Activated T-cell treated with anti-CD3 and anti-CD28 coated beads, Interleukin-2, amount 50 U/mL, for 4 hours (primary cell): ENCODE data around the gene YEATS2. TPM values are rescaled to one million over a fixed set of nuclear protein-coding genes. Genes with fewer than 3 reads are reported as not detected.

Experiments
- ATAC-seq, 2 donors: fragments of 200-7000 bp; cut with Tn5 transposase; one replicate each; pipeline ENCODE4 v1.10.0; 2021
- DNase-seq: peaks from one replicate; pipeline ENCODE4 v3.0.0-alpha.2; 2020
- H3K27me3 Mint-ChIP-seq: one replicate; pipeline ENCODE4 v1.8.0; 2021; ENCODE audit warnings: low read depth, mixed read lengths
- H3K36me3 Mint-ChIP-seq: one replicate; pipeline ENCODE4 v1.8.0; 2022; ENCODE audit warnings: mixed read lengths; ENCODE audit not compliant: insufficient read depth
- H3K4me1 Mint-ChIP-seq: one replicate; pipeline ENCODE4 v1.8.0; 2021; ENCODE audit warnings: low read depth, mixed read lengths
- H3K4me3 Mint-ChIP-seq: one replicate; pipeline ENCODE4 v1.8.0; 2021; ENCODE audit warnings: mild to moderate bottlenecking, moderate library complexity, mixed read lengths
- H3K9me3 Mint-ChIP-seq: one replicate; pipeline ENCODE4 v1.8.0; 2021; ENCODE audit warnings: mixed read lengths
- total RNA-seq, 3 donors: library from RNA; stranded (reverse); gene quantifications; one replicate each; pipeline ENCODE4 v1.2.1, GENCODE V29; 2021

The YEATS2 gene
- total RNA-seq, 3 donors from 2014 or later = 24.7 to 28.0 (median 27.2) TPM

DNA sequence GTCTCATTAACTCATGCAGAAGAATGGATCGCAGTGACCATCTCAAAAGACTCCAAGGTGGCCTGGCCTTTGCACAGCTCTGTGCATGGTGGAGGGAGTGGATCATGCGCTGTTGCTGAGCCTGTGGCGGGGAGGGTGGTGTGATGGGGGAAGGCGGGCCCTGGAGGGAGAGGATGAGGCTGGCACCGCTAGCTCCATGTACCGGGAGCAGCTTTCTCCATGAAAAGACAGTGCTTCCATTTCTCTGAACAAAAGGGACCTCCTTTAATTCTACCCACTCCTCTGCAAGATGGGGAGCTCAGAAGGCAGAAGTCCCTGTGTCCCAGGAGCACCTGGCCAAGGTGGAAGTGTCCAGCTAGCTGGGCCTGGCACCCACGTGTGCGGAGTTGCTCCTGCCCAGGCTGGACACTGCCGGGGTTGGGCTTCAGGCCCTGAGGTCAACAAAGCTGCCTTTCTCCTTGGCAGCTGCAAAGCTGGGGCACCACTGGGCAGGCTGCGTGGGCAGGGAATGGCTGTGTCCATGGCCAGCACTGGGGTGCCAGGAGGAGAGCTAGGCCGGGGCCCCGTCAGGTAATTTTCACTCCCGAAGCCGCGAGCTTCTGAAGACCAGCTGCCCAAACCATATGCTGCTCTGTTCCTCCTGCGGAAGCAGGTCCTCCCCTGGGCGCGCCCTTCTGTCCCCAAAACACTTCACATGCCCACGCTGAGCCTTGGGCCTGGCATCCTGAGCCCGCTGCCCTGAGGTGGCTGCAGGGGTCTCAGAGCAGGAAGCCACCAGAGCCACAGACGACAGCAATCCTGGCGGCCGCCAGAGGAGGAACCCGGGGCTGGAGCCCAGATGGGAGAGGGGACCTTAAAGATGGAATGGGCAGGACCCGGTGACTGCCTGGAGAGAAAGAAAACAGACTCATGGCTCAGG lies 121.4 kb downstream of the YEATS2 start:
- Mint-ChIP-seq H3K4me3 (no peak overlapping the region), H3K9me3 (no peaks in the 10 kb centered on the region), H3K36me3 (peaks cover 9% of the 10 kb centered on the region), H3K4me1 (peaks cover 20% of the 10 kb centered on the region), H3K27me3 (peaks cover 2% of the 10 kb centered on the region)
- ATAC-seq = no peak
- no peak for DNase-seq

DNA sequence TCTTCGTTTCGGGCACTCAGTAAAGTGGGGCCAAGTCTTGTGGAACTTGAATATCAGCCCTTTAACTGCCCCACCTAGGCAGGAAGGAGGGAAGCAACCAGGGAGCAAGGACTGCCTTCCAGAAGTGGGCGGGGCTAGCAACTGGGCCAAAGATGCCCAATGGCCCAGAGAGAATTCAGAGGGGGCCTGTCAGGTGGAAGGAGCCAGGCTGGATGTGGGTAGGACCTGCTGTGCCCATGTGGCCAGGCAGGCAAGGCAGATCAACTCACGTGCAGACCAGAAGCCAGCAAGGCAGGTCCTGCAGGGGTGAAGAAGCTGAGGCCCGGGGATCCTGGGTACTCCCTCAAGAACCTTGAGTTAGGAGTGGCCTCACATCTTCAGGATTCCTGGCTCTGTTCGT lies 122.2 kb downstream of the YEATS2 start:
- Mint-ChIP-seq H3K4me1 (peaks cover 25% of the 10 kb centered on the region), H3K27me3 (peaks cover 6% of the 10 kb centered on the region), H3K9me3 (no peaks in the 10 kb centered on the region), H3K36me3 (peaks cover 7% of the 10 kb centered on the region), H3K4me3 (no peak overlapping the region)
- DNase-seq (no peak), ATAC-seq (no peak)

DNA sequence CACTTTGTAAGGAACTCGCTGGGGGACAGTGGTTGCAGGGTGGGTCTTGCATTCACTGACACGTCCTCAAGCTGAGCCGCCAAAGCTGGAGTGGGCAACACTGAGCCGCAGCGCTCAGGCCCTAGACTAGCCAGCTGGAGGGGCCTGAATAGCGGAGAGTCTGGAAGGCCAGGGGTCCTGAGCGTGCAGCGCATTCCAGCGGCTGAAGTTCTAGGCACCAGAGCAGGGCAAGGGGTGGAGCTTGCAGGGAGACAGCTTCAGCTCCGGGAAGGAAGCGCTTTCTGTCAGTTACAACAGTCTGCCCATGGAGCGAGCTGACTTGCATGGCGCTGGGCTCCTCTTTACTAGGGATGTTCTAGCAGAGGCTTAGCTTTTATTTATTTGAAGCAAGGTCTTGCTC lies 125.0 kb downstream of the YEATS2 start:
- Mint-ChIP-seq H3K27me3 (peaks cover 6% of the 10 kb centered on the region), H3K4me1 (peaks cover 12% of the 10 kb centered on the region), H3K4me3 (no peak overlapping the region), H3K36me3 (peaks cover 5% of the 10 kb centered on the region), H3K9me3 (no peaks in the 10 kb centered on the region)
- ATAC-seq (no peak), DNase-seq (no peak)

DNA sequence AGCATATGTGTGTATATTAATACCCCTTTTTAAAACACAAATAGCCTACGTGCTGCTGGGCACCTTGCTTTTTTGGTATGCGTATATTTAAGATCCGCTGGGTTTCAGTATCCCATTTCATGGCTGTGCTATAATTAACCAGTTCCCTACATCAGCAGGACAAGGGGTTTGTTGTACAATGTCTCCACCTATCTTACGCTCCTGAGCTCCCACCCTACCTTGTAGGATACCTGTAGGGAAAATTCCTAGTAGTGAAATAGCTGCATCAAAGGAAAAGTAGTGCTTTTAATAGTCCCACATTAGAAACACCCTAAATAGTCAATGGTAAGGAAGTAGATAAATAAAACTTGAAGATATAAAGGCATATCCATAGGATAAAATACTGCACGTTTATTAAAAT lies 126.4 kb downstream of the YEATS2 start:
- peaks cover 6% of the 10 kb centered on the region for H3K27me3 Mint-ChIP-seq
- H3K36me3 Mint-ChIP-seq = peaks cover 10% of the 10 kb centered on the region
- ATAC-seq (no peak), DNase-seq (no peak)
- H3K4me3 Mint-ChIP-seq = peak overlapping the region; percentile 70
- no peaks in the 10 kb centered on the region for H3K9me3 Mint-ChIP-seq
- peaks cover 12% of the 10 kb centered on the region for H3K4me1 Mint-ChIP-seq

DNA sequence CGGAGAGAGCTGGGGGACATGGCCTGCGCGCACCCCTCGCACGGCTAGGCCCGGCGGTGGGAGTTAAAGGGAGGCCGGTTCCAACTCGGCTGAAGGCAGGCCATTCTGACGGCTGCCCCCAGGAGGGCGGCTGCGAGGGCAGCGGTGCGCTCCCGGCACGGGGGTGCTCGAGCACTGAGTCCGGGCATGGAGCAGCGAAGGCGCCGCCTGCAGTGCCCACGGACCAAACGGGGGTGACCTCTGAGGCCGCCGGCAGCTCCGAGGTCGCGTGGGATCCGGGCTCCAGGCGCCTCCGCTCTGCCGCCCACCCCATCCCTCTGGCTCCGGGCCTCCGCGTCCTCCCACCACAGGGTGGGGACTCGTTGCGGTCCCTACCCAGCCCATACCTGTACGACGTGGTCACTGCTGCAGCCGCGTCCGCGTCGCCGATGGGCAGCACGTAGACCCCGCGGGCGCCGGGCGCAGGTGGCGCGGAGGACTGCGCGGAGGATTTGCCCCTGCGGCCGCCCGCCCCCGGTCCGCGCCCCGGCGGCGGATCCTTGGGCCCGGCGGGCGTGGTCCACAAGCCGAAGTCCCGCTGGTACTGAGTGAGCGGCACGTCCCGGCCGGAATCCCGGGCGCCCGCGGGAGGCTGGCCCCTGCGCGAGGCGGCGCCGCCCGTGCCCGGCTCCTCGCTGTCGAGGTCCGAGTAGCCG lies 127.3 kb downstream of the YEATS2 start:
- H3K9me3 Mint-ChIP-seq = no peaks in the 10 kb centered on the region
- peaks cover 6% of the 10 kb centered on the region for H3K27me3 Mint-ChIP-seq
- peaks cover 12% of the 10 kb centered on the region for H3K4me1 Mint-ChIP-seq
- H3K36me3 Mint-ChIP-seq = peaks cover 8% of the 10 kb centered on the region
- ATAC-seq = peak; percentile 39 to 42
- DNase-seq = no peak
- peak overlapping the region; percentile 70 for H3K4me3 Mint-ChIP-seq

DNA sequence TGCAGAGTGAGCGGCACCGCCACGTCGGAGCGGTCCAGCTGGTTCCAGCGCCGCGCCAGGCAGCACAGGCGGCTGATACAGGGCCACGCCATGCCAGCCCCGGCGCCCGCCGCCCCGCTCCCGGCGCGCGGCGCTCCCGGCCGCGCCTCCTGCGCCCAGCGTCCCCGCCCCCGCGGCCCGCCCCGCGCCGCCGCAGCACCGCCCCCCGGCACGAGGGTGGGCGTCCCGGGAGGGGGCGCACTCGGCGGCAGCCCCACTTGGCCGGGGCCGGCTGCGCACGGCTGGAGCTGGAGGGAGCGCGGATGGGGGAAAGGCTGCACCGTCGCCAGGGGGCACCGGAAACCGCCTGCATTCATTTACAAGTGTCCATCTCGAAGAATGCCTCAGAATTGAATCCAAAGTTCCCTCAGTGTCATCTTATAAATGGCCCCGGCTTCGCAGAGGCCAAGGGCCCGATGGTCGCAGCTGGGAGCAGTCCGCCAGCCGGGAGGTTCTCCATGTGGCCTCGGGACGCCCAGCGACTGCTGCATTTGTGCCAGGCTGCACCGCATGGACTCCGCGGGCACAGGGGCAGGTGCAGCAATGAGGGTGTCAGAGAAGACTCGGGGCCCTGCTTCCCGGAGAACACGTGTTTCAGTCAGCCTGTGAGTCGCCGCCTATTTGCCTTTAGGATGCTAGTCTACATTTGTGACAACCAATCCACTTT lies 128.0 kb downstream of the YEATS2 start, which contains the start of gene MAP6D1:
Gene MAP6D1, minus strand, starts transcription at position 122 of the 706 bp plus-strand sequence. Its CDS starts 30 bp downstream, at position 92.
- ATAC-seq (peak; percentile 77 to 81), DNase-seq (peak; percentile 53)
- H3K27me3 Mint-ChIP-seq = peaks cover 6% of the 10 kb centered on the region
- H3K9me3 Mint-ChIP-seq = no peaks in the 10 kb centered on the region
- H3K36me3 Mint-ChIP-seq = peaks cover 13% of the 10 kb centered on the region
- H3K4me3 Mint-ChIP-seq = peak within 1 kb of the TSS; percentile 75
- H3K4me1 Mint-ChIP-seq = peaks cover 12% of the 10 kb centered on the region

DNA sequence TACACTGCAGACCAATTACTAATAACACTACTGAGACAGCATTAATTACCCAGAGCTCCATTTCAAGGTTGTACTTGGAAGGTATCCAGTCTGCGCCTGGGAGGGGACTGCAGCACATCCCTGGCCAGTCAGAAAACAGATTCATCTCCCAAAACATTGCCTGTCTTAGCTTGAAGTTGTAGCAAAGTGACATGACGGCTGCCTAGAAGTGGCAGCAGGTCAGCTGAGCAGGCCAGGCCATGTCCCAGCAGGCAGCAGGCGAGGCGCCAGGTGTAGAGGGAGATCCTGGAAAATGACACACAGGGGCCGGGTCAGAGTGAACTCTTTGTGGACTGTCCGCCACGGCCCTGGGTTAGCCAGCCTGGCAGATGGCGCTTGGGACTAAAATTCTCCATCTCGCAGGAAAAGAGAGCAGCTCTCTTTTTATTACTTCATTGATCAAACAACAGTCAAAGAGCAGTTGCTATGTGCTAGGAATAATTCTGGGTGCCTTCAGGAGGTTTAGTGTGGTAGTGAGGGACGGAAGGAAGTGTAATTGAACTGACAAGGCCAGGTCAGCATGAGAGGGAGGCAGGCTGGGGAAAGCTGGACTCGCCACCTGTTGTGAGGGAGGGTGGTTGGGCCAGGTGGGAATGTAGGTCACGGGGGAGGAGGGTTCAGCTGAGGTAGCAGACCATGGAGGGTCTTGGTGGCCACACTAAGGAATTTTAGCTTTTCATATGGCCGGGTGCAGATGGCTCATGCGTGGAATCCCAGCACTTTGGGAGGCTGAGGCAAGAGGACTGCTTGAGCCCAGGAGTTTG lies 129.1 kb downstream of the YEATS2 start:
- DNase-seq (no peak), ATAC-seq (no peak)
- Mint-ChIP-seq H3K9me3 (no peaks in the 10 kb centered on the region), H3K27me3 (peaks cover 6% of the 10 kb centered on the region), H3K36me3 (peaks cover 14% of the 10 kb centered on the region), H3K4me3 (peak overlapping the region; percentile 75), H3K4me1 (peaks cover 12% of the 10 kb centered on the region)

DNA sequence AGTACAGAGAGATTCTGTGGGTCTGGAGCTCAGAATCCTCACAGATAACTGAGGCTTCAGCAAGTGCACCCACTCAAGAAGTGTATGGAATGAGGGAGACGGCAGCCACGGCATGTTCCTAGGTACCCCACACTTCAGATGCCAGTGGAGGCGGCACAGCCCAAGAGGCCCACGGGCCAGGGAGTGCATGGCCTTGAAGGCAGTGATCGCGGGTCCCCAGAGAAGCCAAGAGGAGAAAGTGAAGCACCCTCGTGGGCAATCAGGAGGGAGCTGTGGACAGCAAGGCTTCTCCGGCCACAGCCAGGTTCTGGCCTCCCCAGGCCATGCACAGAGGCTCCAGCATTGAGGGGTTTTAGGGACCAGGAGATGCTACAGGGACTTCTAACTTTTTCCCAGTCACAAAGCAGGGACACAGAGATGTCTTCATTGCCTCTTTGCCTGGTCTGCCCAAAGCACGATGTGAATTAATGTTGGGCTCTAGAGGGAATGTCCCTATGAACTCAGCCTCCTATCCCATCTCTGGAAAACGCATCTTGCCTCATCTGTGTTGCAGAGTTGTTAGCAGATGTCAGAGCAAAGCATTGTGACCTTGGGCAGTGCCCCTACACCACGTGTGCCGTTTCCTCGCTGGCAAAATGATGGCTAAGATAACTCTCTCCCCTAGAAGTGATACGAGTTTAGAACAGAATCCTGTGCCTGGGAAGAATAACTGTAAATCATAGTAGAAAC lies 130.4 kb downstream of the YEATS2 start:
- DNase-seq (no peak), ATAC-seq (no peak)
- peaks cover 6% of the 10 kb centered on the region for H3K27me3 Mint-ChIP-seq
- peaks cover 21% of the 10 kb centered on the region for H3K36me3 Mint-ChIP-seq
- peaks cover 12% of the 10 kb centered on the region for H3K4me1 Mint-ChIP-seq
- H3K4me3 Mint-ChIP-seq = no peak overlapping the region
- no peaks in the 10 kb centered on the region for H3K9me3 Mint-ChIP-seq

DNA sequence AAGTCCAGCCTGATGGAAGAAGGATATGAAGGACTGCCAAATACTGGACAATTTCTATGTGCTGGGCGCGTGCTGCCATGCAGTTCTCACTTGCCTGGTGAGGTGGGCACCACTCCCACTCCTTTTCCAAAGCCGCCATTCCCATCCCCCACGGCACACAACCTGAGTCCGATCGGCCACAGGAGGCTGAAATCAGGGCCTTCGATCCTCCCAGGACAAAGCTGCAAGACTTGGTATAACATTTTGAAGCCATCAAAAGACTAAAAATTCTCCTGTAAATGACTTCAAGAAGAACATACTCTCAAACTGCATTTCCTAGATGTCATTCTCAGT lies 130.9 kb downstream of the YEATS2 start:
- Mint-ChIP-seq H3K4me3 (no peak overlapping the region), H3K9me3 (no peaks in the 10 kb centered on the region), H3K4me1 (peaks cover 12% of the 10 kb centered on the region), H3K27me3 (peaks cover 6% of the 10 kb centered on the region), H3K36me3 (peaks cover 21% of the 10 kb centered on the region)
- ATAC-seq (no peak), DNase-seq (no peak)

DNA sequence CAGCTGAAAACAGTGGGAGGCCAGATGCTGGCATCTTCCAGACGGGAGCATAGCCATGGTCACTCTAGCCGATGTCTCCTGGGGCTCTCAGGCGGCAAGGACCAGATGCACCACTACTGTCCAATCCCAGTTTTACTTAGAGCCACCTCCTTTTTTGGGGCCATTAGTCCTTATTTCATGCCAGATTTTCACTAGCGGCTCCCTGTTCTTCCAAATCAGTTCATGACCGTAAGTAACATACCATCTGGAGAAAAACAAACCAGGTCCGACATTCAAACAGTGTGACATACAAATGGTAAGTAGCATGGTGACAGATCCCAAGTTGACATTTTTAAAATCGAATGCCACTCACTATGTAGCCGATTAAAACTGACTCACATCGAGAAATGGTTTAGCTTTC lies 131.9 kb downstream of the YEATS2 start:
- ATAC-seq (no peak), DNase-seq (no peak)
- H3K4me3 Mint-ChIP-seq = no peak overlapping the region
- H3K9me3 Mint-ChIP-seq = no peaks in the 10 kb centered on the region
- no peaks in the 10 kb centered on the region for H3K27me3 Mint-ChIP-seq
- peaks cover 24% of the 10 kb centered on the region for H3K36me3 Mint-ChIP-seq
- H3K4me1 Mint-ChIP-seq = peaks cover 3% of the 10 kb centered on the region

DNA sequence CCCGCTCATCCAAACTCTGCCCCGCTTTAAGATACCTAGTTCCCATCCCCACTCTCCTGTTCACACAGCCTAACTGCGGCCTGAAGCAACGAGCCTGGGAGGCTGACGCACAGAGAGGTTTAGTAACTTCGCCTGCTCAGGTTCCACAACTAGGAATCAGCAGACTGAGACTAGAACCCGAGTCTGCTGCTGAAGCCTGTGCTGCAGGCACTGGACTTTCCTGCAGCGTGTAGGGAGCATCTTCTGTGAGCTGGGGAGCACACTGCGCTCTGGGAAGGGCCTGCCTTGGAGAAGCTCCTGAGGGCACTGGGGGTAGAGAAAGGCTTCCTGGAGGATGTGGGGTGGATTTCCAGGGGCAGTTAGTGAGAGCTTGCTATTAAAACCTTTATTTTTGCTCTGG lies 132.6 kb downstream of the YEATS2 start:
- H3K27me3 Mint-ChIP-seq = no peaks in the 10 kb centered on the region
- DNase-seq (no peak), ATAC-seq (no peak)
- H3K4me3 Mint-ChIP-seq = no peak overlapping the region
- no peaks in the 10 kb centered on the region for H3K9me3 Mint-ChIP-seq
- H3K36me3 Mint-ChIP-seq = peaks cover 24% of the 10 kb centered on the region
- peaks cover 2% of the 10 kb centered on the region for H3K4me1 Mint-ChIP-seq

DNA sequence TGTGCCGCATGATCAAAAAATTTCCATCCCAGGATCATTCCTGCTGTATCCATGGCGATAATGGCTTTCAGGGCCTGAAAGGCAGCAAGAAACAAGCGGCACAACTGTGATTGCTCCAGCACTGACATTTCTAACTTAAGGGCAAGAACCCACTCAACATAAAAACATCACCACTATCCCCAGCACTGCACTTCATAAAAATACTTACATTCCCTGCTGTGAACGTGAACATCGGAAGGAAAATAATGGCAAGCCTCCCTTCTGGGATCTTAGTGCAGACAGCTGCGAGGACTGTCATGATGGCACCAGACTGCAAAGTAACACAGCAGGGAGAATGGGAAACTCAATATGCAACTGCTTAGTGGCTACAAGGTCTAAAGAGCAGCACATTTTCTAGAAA lies 135.9 kb downstream of the YEATS2 start:
- Mint-ChIP-seq H3K27me3 (no peaks in the 10 kb centered on the region), H3K4me1 (no peaks in the 10 kb centered on the region), H3K4me3 (no peak overlapping the region), H3K9me3 (no peaks in the 10 kb centered on the region), H3K36me3 (peaks cover 24% of the 10 kb centered on the region)
- ATAC-seq (no peak), DNase-seq (no peak)

DNA sequence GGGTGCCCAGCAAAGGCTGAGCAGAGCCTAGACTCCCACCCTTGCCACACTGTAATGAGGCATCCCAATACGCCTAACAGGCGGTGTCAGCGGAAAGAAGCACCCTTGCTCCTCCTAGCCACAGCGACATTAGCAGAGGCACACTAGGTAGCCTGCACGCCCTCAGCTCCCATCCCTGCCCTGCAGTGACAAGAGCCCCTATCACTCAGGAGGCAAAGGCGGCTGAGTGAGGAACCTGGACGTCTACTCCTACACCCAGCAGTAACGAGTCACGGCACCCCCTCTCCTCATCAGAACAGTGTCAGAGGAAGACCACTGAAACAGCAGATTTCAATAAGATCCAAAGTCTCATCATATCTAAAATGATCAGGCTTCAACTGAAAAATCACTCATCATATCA lies 139.8 kb downstream of the YEATS2 start:
- H3K36me3 Mint-ChIP-seq = peaks cover 30% of the 10 kb centered on the region
- ATAC-seq (no peak), DNase-seq (no peak)
- H3K9me3 Mint-ChIP-seq = no peaks in the 10 kb centered on the region
- no peak overlapping the region for H3K4me3 Mint-ChIP-seq
- no peaks in the 10 kb centered on the region for H3K4me1 Mint-ChIP-seq
- H3K27me3 Mint-ChIP-seq = no peaks in the 10 kb centered on the region
